ENCODE measurements around the gene SLC16A1. TPM values are rescaled to one million over a fixed set of nuclear protein-coding genes. Genes with fewer than 3 reads are reported as not detected.
"Not testable (repeated sequence)": the region's sequence is repeated elsewhere in the genome, so short reads cannot be mapped to it uniquely, and the experiment has no call there.

The SLC16A1 gene
- total RNA-seq, 1 donor from 2014 or later: 79.3 TPM

DNA sequence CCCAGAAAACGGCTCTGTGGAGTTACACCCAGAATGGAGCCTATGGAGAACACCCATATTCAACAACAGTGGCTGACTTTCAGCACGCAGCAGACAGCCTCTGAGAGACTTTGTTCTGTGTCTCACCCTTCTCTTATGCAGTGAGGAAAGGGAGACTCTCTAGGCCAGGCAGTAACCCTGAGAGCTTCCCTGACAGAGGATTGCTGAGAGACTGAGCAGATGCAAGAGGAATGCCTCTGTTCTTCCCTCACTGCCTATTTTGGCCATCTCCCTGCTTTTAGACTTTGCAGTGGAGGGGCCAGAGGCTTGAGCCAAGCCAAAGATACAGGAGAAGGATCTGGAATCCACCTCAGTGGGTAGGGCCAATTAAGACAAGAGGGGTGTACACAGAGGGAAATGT, 41.8 kb upstream of the SLC16A1 start:
- H3K27ac Mint-ChIP-seq: no peak overlapping the region

DNA sequence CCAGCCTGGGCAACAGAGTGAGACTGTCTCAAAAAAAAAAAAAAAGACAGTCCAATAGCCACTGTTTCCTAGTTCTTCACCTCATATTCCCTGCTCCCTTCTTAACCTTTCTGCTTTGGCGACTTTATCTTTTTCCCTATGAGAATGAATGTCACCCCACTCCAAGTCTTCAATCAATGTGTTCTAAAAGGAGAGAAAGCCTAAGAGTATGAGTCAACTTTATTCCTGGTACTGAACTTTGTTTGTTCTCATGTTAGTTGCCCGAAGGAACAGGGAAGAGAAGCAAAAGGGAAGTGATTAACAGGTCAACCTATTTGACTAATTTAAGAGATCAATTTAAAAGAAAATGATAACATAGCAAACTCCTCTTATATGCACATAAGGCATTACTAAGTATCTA, 39.9 kb upstream of the SLC16A1 start:
- no peaks in the 10 kb centered on the region for H3K9me3 Mint-ChIP-seq
- TF ChIP-seq, protein P1, sequence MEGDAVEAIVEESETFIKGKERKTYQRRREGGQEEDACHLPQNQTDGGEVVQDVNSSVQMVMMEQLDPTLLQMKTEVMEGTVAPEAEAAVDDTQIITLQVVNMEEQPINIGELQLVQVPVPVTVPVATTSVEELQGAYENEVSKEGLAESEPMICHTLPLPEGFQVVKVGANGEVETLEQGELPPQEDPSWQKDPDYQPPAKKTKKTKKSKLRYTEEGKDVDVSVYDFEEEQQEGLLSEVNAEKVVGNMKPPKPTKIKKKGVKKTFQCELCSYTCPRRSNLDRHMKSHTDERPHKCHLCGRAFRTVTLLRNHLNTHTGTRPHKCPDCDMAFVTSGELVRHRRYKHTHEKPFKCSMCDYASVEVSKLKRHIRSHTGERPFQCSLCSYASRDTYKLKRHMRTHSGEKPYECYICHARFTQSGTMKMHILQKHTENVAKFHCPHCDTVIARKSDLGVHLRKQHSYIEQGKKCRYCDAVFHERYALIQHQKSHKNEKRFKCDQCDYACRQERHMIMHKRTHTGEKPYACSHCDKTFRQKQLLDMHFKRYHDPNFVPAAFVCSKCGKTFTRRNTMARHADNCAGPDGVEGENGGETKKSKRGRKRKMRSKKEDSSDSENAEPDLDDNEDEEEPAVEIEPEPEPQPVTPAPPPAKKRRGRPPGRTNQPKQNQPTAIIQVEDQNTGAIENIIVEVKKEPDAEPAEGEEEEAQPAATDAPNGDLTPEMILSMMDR (conservative IDR thresholded peaks at IDR 0.05): no peak
- no peak overlapping the region for H3K27ac Mint-ChIP-seq
- no peaks in the 10 kb centered on the region for H3K27me3 Mint-ChIP-seq
- H3K4me1 Mint-ChIP-seq (ENCODE audit: unreplicated experiment): no peaks in the 10 kb centered on the region
- DNase-seq (ENCODE audit: extremely low spot score, unreplicated experiment): no peak
- H3K4me3 Mint-ChIP-seq: no peak overlapping the region
- peaks cover 10% of the 10 kb centered on the region for H3K36me3 Mint-ChIP-seq

More for the DNA sequence above, 41.8 kb upstream of the SLC16A1 start:
- H3K9me3 Mint-ChIP-seq: no peaks in the 10 kb centered on the region
- no peak for DNase-seq (ENCODE audit: extremely low spot score, unreplicated experiment)
- H3K36me3 Mint-ChIP-seq: peaks cover 10% of the 10 kb centered on the region
- H3K4me3 Mint-ChIP-seq: no peak overlapping the region
- H3K4me1 Mint-ChIP-seq (ENCODE audit: unreplicated experiment): no peaks in the 10 kb centered on the region
- H3K27me3 Mint-ChIP-seq: no peaks in the 10 kb centered on the region
- TF ChIP-seq, protein P1 (conservative IDR thresholded peaks at IDR 0.05): no peak

DNA sequence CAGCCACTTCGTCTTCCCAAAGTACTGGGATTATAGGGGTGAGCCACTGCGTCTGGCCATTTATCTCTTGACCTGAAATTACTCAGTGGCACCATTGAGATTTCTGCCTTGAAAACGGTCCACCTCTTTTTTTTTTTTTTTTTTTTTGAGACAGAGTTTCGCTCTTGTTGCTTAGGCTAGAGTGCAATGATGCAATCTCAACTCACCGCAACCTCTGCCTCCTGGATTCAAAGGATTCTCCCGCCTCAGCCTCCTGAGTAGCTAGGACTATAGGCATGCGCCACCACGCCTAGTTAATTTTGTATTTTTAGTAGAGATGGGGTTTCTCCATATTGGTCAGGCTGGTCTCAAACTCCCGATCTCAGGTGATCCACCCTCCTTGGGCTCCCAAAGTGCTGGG, 39.0 kb upstream of the SLC16A1 start:
- not testable (repeated sequence) for H3K36me3 Mint-ChIP-seq; H3K27me3 Mint-ChIP-seq; H3K4me3 Mint-ChIP-seq; H3K27ac Mint-ChIP-seq; DNase-seq (ENCODE audit: extremely low spot score, unreplicated experiment); H3K9me3 Mint-ChIP-seq; H3K4me1 Mint-ChIP-seq (ENCODE audit: unreplicated experiment)

DNA sequence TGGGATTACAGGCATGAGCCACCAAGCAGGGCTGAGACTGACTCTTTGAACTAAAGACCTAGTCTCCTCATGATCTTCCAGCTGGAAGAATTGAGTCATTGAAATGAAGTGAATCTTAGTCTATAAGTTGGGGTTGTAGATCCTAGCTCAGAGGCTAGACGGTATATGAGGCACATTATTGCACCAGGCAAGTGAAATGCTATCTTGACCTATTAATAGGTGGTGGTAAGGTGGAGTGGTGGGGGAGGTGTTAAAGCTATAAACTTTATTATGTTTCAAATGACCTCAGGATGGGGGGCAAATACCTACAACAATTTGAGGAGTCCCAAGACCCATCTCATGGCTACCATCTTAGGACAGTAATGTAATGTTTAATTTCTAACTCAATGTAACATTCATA, 36.8 kb upstream of the SLC16A1 start:
- DNase-seq (ENCODE audit: extremely low spot score, unreplicated experiment): no peak
- peaks cover 7% of the 10 kb centered on the region for H3K36me3 Mint-ChIP-seq
- no peak overlapping the region for H3K4me3 Mint-ChIP-seq
- TF ChIP-seq, protein P1 (conservative IDR thresholded peaks at IDR 0.05): no peak
- H3K27ac Mint-ChIP-seq: no peak overlapping the region
- no peaks in the 10 kb centered on the region for H3K4me1 Mint-ChIP-seq (ENCODE audit: unreplicated experiment)
- H3K9me3 Mint-ChIP-seq: no peaks in the 10 kb centered on the region
- no peaks in the 10 kb centered on the region for H3K27me3 Mint-ChIP-seq

DNA sequence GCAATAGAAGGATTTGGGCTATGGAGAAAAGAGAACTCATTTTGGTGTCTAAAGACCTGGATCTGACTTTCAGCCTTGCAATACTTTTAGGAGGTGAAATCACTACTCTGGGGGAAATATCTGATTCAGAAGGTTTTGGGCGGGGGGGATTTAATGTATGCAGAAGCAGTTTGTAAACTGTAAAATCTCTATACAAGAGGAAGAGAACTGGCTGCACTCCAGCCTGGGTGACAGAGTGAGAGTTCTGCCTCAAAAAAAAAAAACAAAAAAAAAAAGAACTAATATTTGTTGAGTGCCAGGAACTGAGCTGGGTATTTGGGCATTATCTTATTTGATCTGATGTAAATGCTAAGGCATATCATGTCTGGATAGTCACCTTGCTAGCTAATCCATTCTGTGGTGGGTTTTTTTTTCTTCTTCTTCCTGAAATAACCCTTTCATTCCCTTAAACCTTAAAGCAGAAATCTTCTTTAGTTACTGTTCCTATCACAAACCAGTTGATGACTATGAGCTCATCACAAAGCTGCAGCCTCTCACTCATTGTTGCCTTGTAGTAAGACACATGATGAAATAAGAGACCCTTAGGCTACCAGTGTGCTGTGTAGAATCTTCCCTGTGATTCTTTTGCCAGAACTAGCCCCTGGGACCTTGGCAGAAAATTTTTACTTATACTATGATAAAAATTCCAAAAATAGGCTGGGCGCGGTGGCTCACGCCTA, 35.6 kb upstream of the SLC16A1 start:
- no peaks in the 10 kb centered on the region for H3K27me3 Mint-ChIP-seq
- H3K4me1 Mint-ChIP-seq (ENCODE audit: unreplicated experiment): no peaks in the 10 kb centered on the region
- no peak overlapping the region for H3K4me3 Mint-ChIP-seq
- TF ChIP-seq, protein P1 (conservative IDR thresholded peaks at IDR 0.05): no peak
- H3K9me3 Mint-ChIP-seq: no peaks in the 10 kb centered on the region
- no peak for DNase-seq (ENCODE audit: extremely low spot score, unreplicated experiment)
- H3K36me3 Mint-ChIP-seq: peaks cover 4% of the 10 kb centered on the region
- H3K27ac Mint-ChIP-seq: no peak overlapping the region

DNA sequence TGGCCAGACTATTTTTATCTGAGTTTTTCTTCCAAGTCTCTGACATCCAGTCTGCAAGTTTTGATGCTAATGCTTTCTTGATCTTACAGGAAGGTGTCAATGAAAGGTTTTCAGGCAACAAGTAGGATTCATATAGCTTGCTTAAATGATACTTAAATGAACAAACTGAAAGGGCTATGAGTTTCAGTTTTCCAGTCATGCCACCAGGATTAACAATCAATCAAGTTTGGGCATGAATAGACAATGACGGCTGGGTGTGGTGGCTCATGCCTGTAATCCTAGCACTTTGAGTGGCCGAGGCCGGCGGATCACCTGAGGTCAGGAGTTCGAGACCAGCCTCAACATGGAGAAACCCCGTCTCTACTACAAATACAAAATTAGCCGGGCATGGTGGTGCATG, 34.3 kb upstream of the SLC16A1 start:
- no peak overlapping the region for H3K4me3 Mint-ChIP-seq
- H3K27me3 Mint-ChIP-seq: no peaks in the 10 kb centered on the region
- no peak for DNase-seq (ENCODE audit: extremely low spot score, unreplicated experiment)
- no peak overlapping the region for H3K27ac Mint-ChIP-seq
- TF ChIP-seq, protein P1 (conservative IDR thresholded peaks at IDR 0.05): no peak
- no peaks in the 10 kb centered on the region for H3K9me3 Mint-ChIP-seq
- H3K36me3 Mint-ChIP-seq: no peaks in the 10 kb centered on the region
- no peaks in the 10 kb centered on the region for H3K4me1 Mint-ChIP-seq (ENCODE audit: unreplicated experiment)
